IMR-90 (cell line): ENCODE measurements around the gene PGK1. TPM values are rescaled to one million over a fixed set of nuclear protein-coding genes. Genes with fewer than 3 reads are reported as not detected.
A peak's percentile ranks its signal among the peaks of the same experiment; 100 is the strongest.
"Not testable (repeated sequence)": the region's sequence is repeated elsewhere in the genome, so short reads cannot be mapped to it uniquely, and the experiment has no call there.

Source experiments
- ATAC-seq: fragments of 200-7000 bp; cut with Tn5 transposase; 2 replicates; pipeline ENCODE4 v1.9.1; 2020; ENCODE audit warnings: low read depth, mild to moderate bottlenecking, moderate library complexity
- BruUV-seq: library from RNA; stranded (reverse); fragments of 400-500 nt; replicated peaks from 2 replicates; lab custom pipeline; 2021; lab: Mats Ljungman, UMichigan
- CTCF ChIA-PET: fragments of 300-600 bp; formaldehyde crosslinking; extraction: SDS; loops from one replicate; lab custom pipeline; 2021; ENCODE audit warnings: antibody characterized with exemption; lab: Yijun Ruan, JAX
- POLR2A ChIA-PET: fragments of 300-600 bp; sonication (Branson Sonifier 250); formaldehyde crosslinking; loops from one replicate; lab custom pipeline; 2022; ENCODE audit warnings: antibody characterized with exemption; ENCODE audit not compliant: unreplicated experiment; lab: Charles Lee
- DNase-seq: peaks from one replicate; pipeline ENCODE4 v3.0.0; 2013
- H2AFZ ChIP-seq: replicated peaks from 2 replicates; pipeline ENCODE3; 2013; ENCODE audit warnings: low read length, mild to moderate bottlenecking; ENCODE audit not compliant: poor library complexity
- H2AK5ac ChIP-seq: 2 replicates; pipeline ENCODE4 v1.6.1; 2013; ENCODE audit warnings: low read depth, low read length, inconsistent platforms
- H2AK9ac ChIP-seq: replicated peaks from 2 replicates; pipeline ENCODE3; 2013; ENCODE audit warnings: mild to moderate bottlenecking, low read depth, low read length, moderate library complexity; ENCODE audit not compliant: poor library complexity
- H2BK120ac ChIP-seq: 2 replicates; pipeline ENCODE4 v1.6.1; 2013; ENCODE audit warnings: low read depth, low read length, inconsistent platforms
- H2BK15ac ChIP-seq: 3 replicates; pipeline ENCODE4 v1.6.1; 2013; ENCODE audit warnings: low read depth, low read length, inconsistent platforms
- H2BK20ac ChIP-seq: 2 replicates; pipeline ENCODE4 v1.6.1; 2013; ENCODE audit warnings: low read depth, mild to moderate bottlenecking, inconsistent platforms, low read length, moderate library complexity
- H2BK5ac ChIP-seq: 2 replicates; pipeline ENCODE4 v1.6.1; 2013; ENCODE audit warnings: mild to moderate bottlenecking, low read depth, low read length, inconsistent platforms; ENCODE audit not compliant: poor library complexity, severe bottlenecking
- H3K14ac ChIP-seq: replicated peaks from 2 replicates; pipeline ENCODE4 v1.6.1; 2013; ENCODE audit warnings: low read depth, low read length, inconsistent platforms
- H3K18ac ChIP-seq: 2 replicates; pipeline ENCODE4 v1.6.1; 2013; ENCODE audit warnings: low read depth, low read length, control low read depth
- H3K23ac ChIP-seq: 2 replicates; pipeline ENCODE4 v1.6.1; 2013; ENCODE audit warnings: low read depth, low read length, inconsistent platforms
- H3K27ac ChIP-seq: 2 replicates; pipeline ENCODE4 v1.5.1; 2013; ENCODE audit warnings: mild to moderate bottlenecking, control low read depth, low read length; ENCODE audit not compliant: insufficient read depth
- H3K27me3 ChIP-seq: 2 replicates; pipeline ENCODE4 v1.6.1; 2013; ENCODE audit warnings: low read length; ENCODE audit not compliant: control insufficient read depth, insufficient read depth
- H3K36me3 ChIP-seq: 2 replicates; pipeline ENCODE4 v1.6.1; 2013; ENCODE audit warnings: low read length, mixed read lengths; ENCODE audit not compliant: control insufficient read depth, insufficient read depth
- H3K4ac ChIP-seq: 2 replicates; pipeline ENCODE4 v1.6.1; 2013; ENCODE audit warnings: low read depth, low read length, inconsistent platforms
- H3K4me1 ChIP-seq: 2 replicates; pipeline ENCODE4 v1.6.1; 2013; ENCODE audit warnings: low read length, mixed read lengths; ENCODE audit not compliant: control insufficient read depth, insufficient read depth
- H3K4me2 ChIP-seq: 2 replicates; pipeline ENCODE4 v1.6.1; 2013; ENCODE audit warnings: low read depth, mild to moderate bottlenecking, control low read depth, low read length, moderate library complexity
- H3K4me3 ChIP-seq: 2 replicates; pipeline ENCODE4 v1.5.1; 2013; ENCODE audit warnings: low read depth, mild to moderate bottlenecking, control low read depth, low read length, moderate library complexity; ENCODE audit not compliant: insufficient read depth
- H3K56ac ChIP-seq: 2 replicates; pipeline ENCODE4 v1.6.1; 2013; ENCODE audit warnings: low read length, inconsistent platforms; ENCODE audit not compliant: insufficient read depth; ENCODE audit errors: extremely low read depth
- H3K79me1 ChIP-seq, 2 experiments: 2 replicates each; pipeline ENCODE4 v1.6.1; 2013; ENCODE audit warnings: low read length in 2 of 2, inconsistent platforms in 1 of 2, low read depth in 1 of 2
- H3K9ac ChIP-seq: 2 replicates; pipeline ENCODE4 v1.6.1; 2013; ENCODE audit warnings: low read depth, low read length, control low read depth
- H3K9me1 ChIP-seq: 2 replicates; pipeline ENCODE4 v1.6.1; 2013; ENCODE audit warnings: low read length, inconsistent platforms; ENCODE audit not compliant: insufficient read depth
- H3K9me3 ChIP-seq: 2 replicates; pipeline ENCODE4 v1.6.1; 2013; ENCODE audit warnings: low read length; ENCODE audit not compliant: control insufficient read depth, insufficient read depth
- H4K20me1 ChIP-seq: 2 replicates; pipeline ENCODE4 v1.6.1; 2013; ENCODE audit warnings: low read length, inconsistent platforms; ENCODE audit not compliant: insufficient read depth
- H4K5ac ChIP-seq: 2 replicates; pipeline ENCODE4 v1.6.1; 2013; ENCODE audit warnings: mild to moderate bottlenecking, low read depth, low read length, control low read depth
- H4K8ac ChIP-seq, 2 experiments: 2 replicates each; pipeline ENCODE4 v1.6.1; 2013; ENCODE audit warnings: low read depth in 2 of 2, low read length in 2 of 2, control low read depth in 1 of 2, inconsistent platforms in 1 of 2
- H4K91ac ChIP-seq: 2 replicates; pipeline ENCODE4 v1.6.1; 2013; ENCODE audit warnings: low read depth, low read length, inconsistent platforms; ENCODE audit not compliant: insufficient read depth
- BHLHE40 ChIP-seq: fragments of 150-350 bp; IDR thresholded peaks from 2 replicates; pipeline ENCODE4 v1.6.1; 2016; ENCODE audit warnings: mild to moderate bottlenecking, low read depth, low read length
- FOS ChIP-seq: fragments of 150-350 bp; IDR thresholded peaks from 2 replicates; pipeline ENCODE4 v1.6.1; 2016; ENCODE audit warnings: low read depth, low read length
- WGBS, 2 experiments: methylation state at CpG; one replicate each; pipeline versions ENCODE4 v1.1.5 to v1.1.7; 2013; ENCODE audit warnings: missing lambda C conversion rate in 2 of 2; ENCODE audit not compliant: insufficient read length in 1 of 2; ENCODE audit errors: extremely low coverage in 2 of 2; 5-methylcytosine and 5-hydroxymethylcytosine counted together
- dilution Hi-C: fragments of 300-500 bp; cut with HindIII; formaldehyde crosslinking; loops from one replicate; pipeline ENCODE4 v1.14.3; 2018; ENCODE audit warnings: low sequenced_read_pairs; ENCODE audit not compliant: unreplicated experiment
- in situ Hi-C: fragments of 300-500 bp; cut with MboI; formaldehyde crosslinking; loops from 3 replicates; pipeline ENCODE4 v1.14.3; 2019; ENCODE audit warnings: low sequenced_read_pairs, inconsistent platforms, mixed read lengths
- intact Hi-C: fragments of 100-400 bp; cut with micrococcal nuclease; formaldehyde crosslinking; loops from 2 replicates; pipeline ENCODE4 v1.10.0; 2022
- polyA plus RNA-seq, 3 experiments: library from polyadenylated mRNA; depleted of rRNA; stranded (reverse); fragments of >200 nt; gene quantifications; 2 replicates each; pipeline ENCODE4 v1.2.3, GENCODE V29; 2012; ENCODE audit warnings: low replicate concordance in 1 of 3
- total RNA-seq: library from RNA; depleted of rRNA; stranded (reverse); fragments of >200 nt; gene quantifications from 2 replicates; pipeline ENCODE4 v1.2.3, GENCODE V29; 2012

PGK1 gene
- total and polyA plus RNA-seq, 2 of the 4 experiments (the other 2 are of a cell fraction): 498 to 744 TPM

DNA sequence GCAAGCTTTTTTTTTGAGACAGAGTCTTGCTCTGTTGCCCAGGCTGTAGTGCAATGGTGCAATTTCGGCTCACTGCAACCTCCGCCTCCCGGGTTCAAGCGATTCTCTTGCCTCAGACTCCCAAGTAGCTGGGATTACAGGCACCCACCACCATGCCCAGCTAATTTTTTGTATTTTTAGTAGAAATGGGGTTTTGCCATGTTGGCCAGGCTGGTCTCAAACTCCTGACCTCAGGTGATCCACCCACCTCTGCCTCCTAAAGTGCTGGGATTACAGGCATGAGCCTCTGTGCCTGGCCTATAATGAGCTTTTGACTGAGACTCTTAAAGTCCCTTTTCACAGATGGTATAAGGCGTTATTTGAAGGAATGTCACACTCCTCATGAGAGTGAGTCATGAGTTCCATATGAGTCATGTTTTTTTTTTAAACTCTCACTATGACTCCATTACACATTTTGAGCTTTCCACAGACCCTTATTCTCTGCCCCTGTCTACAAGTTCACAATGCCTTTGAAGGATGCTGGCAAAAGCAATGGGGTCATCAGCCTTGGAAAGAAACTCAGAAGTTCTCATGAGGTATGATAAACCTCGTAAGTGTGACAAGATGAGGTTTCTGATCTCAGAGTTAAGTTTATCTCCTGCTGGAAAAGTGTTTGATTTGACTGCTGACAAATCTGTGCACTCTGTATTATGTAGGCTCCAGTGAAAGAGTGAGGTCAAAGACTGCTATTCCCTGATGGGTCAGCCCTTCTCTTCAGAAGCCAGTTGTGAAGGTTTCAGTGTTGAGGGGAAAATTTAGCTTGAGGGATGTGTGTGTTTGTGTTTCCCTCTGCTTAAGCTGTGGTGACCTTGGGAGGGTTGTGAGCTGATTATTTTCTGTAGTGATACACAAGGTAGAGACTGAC, 39.1 kb upstream of the PGK1 start:
- H3K23ac ChIP-seq: peak overlapping the region; percentile 54; the same call in 1 of the 2 replicates
- H2BK5ac ChIP-seq: peak overlapping the region; percentile 90
- H3K14ac ChIP-seq, H3K56ac ChIP-seq, intact Hi-C loops, H2AK9ac ChIP-seq, H3K36me3 ChIP-seq, H3K27me3 ChIP-seq, CTCF ChIA-PET, H3K9ac ChIP-seq, H3K4me1 ChIP-seq, BruUV-seq, H3K9me1 ChIP-seq, dilution Hi-C loops, H3K4me3 ChIP-seq, H3K9me3 ChIP-seq, in situ Hi-C loops, POLR2A ChIA-PET, H3K79me1 ChIP-seq, H4K20me1 ChIP-seq: not testable (repeated sequence)
- H2BK15ac ChIP-seq: peak overlapping the region; percentile 33; the same call in 1 of the 3 replicates
- peak overlapping the region; percentile 87 for H3K27ac ChIP-seq
- H4K8ac ChIP-seq: peak overlapping the region in 1 of 2 experiments; percentile 63; a peak in 2 of 4 replicates
- H2BK120ac ChIP-seq: peak overlapping the region; percentile 69
- H4K91ac ChIP-seq: peak overlapping the region; percentile 53
- DNase-seq (peak; percentile 89), ATAC-seq (peak; percentile 82)
- H3K18ac ChIP-seq: peak overlapping the region; percentile 49
- peak overlapping the region; percentile 74 for H3K4ac ChIP-seq
- TF ChIP-seq BHLHE40 (0 out of 2 replicates have a peak, but pooled peaks have one; percentile 4), FOS (peak; percentile 98)
- peak overlapping the region; percentile 69 for H2BK20ac ChIP-seq
- peak overlapping the region; percentile 5; the same call in 1 of the 2 replicates for H3K4me2 ChIP-seq
- H4K5ac ChIP-seq: peak overlapping the region; percentile 13; the same call in 1 of the 2 replicates
- no CpG with 5 or more reads among the region's 6 CpGs for WGBS, 2 experiments
- peak overlapping the region; percentile 10; the same call in 1 of the 2 replicates for H2AK5ac ChIP-seq
- peak overlapping the region; percentile 28 for H2AFZ ChIP-seq
